GM18505 (cell line): Measurements from ENCODE around the gene TNFRSF18.

ENCODE experiments used
- ATAC-seq: cut with Tn5 transposase; IDR thresholded peaks from one replicate; pipeline ENCODE4 v1.9.1; 2021; ENCODE audit not compliant: unreplicated experiment
- POLR2A ChIP-seq: IDR thresholded peaks from 4 replicates; pipeline ENCODE4 v1.6.1; 2011; ENCODE audit warnings: borderline replicate concordance; ENCODE audit not compliant: insufficient read depth, insufficient read length; ENCODE audit errors: extremely low read depth

TNFRSF18 gene

GRCh38 chr1:1165900-1166421 lies 40.4 kb downstream of the TNFRSF18 start:
- no peak for ATAC-seq
- TF ChIP-seq POLR2A = no peak

- no peak for ATAC-seq
- TF ChIP-seq POLR2A = no peak
These were observed 40.9 kb downstream of the TNFRSF18 start for GRCh38 chr1:1165485-1165884.

GRCh38 chr1:1164701-1165451 lies 41.5 kb downstream of the TNFRSF18 start:
- TF ChIP-seq POLR2A = no peak
- ATAC-seq = no peak

- no peak for TF ChIP-seq POLR2A
- ATAC-seq = no peak
These were observed 42.1 kb downstream of the TNFRSF18 start for GRCh38 chr1:1164361-1164700.

GRCh38 chr1:1163538-1164070 lies 42.8 kb downstream of the TNFRSF18 start:
- no peak for TF ChIP-seq POLR2A
- ATAC-seq = no peak

- ATAC-seq = no peak
- no peak for TF ChIP-seq POLR2A
These were observed 43.5 kb downstream of the TNFRSF18 start for GRCh38 chr1:1162597-1163537.

GRCh38 chr1:1161683-1162079 lies 44.7 kb downstream of the TNFRSF18 start:
- no peak for TF ChIP-seq POLR2A
- ATAC-seq = no peak

- ATAC-seq = no peak
These were observed 45.2 kb downstream of the TNFRSF18 start for GRCh38 chr1:1161078-1161682.

GRCh38 chr1:1160281-1160930 lies 46.0 kb downstream of the TNFRSF18 start:
- no peak for ATAC-seq

More at GRCh38 chr1:1161078-1161682, 45.2 kb downstream of the TNFRSF18 start:
- TF ChIP-seq POLR2A = no peak

GRCh38 chr1:1157914-1158710 lies 48.3 kb downstream of the TNFRSF18 start:
- no peak for ATAC-seq
- TF ChIP-seq POLR2A = no peak

More at GRCh38 chr1:1160281-1160930, 46.0 kb downstream of the TNFRSF18 start:
- TF ChIP-seq POLR2A = no peak

- TF ChIP-seq POLR2A = no peak
These were observed 48.9 kb downstream of the TNFRSF18 start for GRCh38 chr1:1157426-1157913.

GRCh38 chr1:1157033-1157365 lies 49.4 kb downstream of the TNFRSF18 start:
- TF ChIP-seq POLR2A = no peak
- ATAC-seq = no peak

More at GRCh38 chr1:1157426-1157913, 48.9 kb downstream of the TNFRSF18 start:
- ATAC-seq = no peak
